ENCODE data around the gene TBX4. TPM values are rescaled to one million over a fixed set of nuclear protein-coding genes. Genes with fewer than 3 reads are reported as not detected.

Gene TBX4
- total and polyA plus RNA-seq, 2 of the 13 experiments (the other 11 are each of a cell fraction or from before 2014, with no cell fraction given): 0.11 to 1.1 TPM

DNA sequence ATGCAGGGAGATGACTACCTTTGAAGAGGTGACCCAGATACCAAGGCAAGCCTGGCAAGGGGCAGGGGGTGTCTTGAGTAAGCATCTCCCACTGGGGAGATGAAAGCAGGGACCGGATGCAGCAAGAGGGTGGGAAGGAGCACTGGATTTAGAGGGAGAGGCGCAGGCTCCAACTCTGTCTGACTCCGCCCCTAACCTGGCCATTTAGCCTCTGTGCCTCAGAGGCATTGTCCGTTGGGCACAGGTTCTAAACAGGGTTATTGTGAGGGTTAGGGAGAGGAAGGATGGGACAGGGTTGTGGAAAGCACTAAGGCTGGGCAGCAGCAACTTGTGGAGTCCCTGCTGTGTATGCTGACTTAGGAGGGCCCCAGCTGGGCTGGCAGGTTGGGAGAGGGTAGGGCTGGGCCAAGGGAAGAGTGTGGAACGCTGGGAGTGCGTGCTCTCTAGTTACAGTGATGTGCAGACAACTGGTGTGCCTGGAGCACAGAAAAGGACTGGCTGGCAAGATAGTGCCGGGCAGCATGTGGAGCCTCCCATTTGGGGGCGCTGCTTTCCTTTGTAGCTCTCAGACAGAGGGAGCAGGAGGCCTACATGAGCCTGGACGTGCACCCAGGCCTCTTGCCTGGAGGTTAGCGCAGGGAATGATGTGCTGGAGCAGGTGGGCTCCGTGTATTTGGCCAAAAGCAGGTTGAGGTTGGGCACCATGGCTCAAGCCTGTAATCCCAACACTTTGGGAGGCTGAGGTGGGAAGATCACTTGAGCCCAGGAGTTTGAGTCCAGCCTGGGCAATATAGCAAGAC lies 26.3 kb upstream of the TBX4 start (continued):
- TF ChIP-seq THAP11 (CRISPR knock-in tag; IDR thresholded peaks at IDR 0.05) (peak; percentile 69), FOXC1 (CRISPR knock-in tag; IDR thresholded peaks at IDR 0.05; ENCODE audit: borderline replicate concordance) (peak; percentile 26; the same call in 1 of the 2 replicates), ZNF780A (CRISPR knock-in tag; IDR thresholded peaks at IDR 0.05) (no peak), JDP2 (CRISPR knock-in tag; IDR thresholded peaks at IDR 0.05; ENCODE audit: borderline replicate concordance) (no peak), MBNL3 (CRISPR knock-in tag; conservative IDR thresholded peaks at IDR 0.05) (no peak), HNF4G (IDR thresholded peaks at IDR 0.05; ENCODE audit: borderline replicate concordance, low read depth, low read length) (no peak), HNF4G (CRISPR knock-in tag; IDR thresholded peaks at IDR 0.05; ENCODE audit: borderline replicate concordance, low read depth) (peak; percentile 43; the same call in 1 of the 2 replicates), SIX1 (CRISPR knock-in tag; IDR thresholded peaks at IDR 0.05; ENCODE audit: borderline replicate concordance) (no peak; the same call in 1 of the 2 replicates), NCOA5 (CRISPR knock-in tag; IDR thresholded peaks at IDR 0.05) (no peak), ZNF253 (CRISPR knock-in tag; IDR thresholded peaks at IDR 0.05; ENCODE audit: borderline replicate concordance) (no peak), ZNF225 (CRISPR knock-in tag; IDR thresholded peaks at IDR 0.05) (peak; percentile 65; the same call in 1 of the 2 replicates), ZNF160 (CRISPR knock-in tag; IDR thresholded peaks at IDR 0.05) (no peak), KDM3A (CRISPR knock-in tag; IDR thresholded peaks at IDR 0.05; ENCODE audit: low read depth) (0 out of 2 replicates have a peak, but pooled peaks have one; percentile 48), ARNTL (CRISPR knock-in tag; IDR thresholded peaks at IDR 0.05) (0 out of 2 replicates have a peak, but pooled peaks have one; percentile 32)
- TF ChIP-seq, protein P1, sequence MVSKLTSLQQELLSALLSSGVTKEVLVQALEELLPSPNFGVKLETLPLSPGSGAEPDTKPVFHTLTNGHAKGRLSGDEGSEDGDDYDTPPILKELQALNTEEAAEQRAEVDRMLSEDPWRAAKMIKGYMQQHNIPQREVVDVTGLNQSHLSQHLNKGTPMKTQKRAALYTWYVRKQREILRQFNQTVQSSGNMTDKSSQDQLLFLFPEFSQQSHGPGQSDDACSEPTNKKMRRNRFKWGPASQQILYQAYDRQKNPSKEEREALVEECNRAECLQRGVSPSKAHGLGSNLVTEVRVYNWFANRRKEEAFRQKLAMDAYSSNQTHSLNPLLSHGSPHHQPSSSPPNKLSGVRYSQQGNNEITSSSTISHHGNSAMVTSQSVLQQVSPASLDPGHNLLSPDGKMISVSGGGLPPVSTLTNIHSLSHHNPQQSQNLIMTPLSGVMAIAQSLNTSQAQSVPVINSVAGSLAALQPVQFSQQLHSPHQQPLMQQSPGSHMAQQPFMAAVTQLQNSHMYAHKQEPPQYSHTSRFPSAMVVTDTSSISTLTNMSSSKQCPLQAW (CRISPR knock-in tag; IDR thresholded peaks at IDR 0.05): no peak
- TF ChIP-seq, protein P2, sequence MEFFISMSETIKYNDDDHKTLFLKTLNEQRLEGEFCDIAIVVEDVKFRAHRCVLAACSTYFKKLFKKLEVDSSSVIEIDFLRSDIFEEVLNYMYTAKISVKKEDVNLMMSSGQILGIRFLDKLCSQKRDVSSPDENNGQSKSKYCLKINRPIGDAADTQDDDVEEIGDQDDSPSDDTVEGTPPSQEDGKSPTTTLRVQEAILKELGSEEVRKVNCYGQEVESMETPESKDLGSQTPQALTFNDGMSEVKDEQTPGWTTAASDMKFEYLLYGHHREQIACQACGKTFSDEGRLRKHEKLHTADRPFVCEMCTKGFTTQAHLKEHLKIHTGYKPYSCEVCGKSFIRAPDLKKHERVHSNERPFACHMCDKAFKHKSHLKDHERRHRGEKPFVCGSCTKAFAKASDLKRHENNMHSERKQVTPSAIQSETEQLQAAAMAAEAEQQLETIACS (CRISPR knock-in tag; IDR thresholded peaks at IDR 0.05): no peak
- TF ChIP-seq, protein P3, sequence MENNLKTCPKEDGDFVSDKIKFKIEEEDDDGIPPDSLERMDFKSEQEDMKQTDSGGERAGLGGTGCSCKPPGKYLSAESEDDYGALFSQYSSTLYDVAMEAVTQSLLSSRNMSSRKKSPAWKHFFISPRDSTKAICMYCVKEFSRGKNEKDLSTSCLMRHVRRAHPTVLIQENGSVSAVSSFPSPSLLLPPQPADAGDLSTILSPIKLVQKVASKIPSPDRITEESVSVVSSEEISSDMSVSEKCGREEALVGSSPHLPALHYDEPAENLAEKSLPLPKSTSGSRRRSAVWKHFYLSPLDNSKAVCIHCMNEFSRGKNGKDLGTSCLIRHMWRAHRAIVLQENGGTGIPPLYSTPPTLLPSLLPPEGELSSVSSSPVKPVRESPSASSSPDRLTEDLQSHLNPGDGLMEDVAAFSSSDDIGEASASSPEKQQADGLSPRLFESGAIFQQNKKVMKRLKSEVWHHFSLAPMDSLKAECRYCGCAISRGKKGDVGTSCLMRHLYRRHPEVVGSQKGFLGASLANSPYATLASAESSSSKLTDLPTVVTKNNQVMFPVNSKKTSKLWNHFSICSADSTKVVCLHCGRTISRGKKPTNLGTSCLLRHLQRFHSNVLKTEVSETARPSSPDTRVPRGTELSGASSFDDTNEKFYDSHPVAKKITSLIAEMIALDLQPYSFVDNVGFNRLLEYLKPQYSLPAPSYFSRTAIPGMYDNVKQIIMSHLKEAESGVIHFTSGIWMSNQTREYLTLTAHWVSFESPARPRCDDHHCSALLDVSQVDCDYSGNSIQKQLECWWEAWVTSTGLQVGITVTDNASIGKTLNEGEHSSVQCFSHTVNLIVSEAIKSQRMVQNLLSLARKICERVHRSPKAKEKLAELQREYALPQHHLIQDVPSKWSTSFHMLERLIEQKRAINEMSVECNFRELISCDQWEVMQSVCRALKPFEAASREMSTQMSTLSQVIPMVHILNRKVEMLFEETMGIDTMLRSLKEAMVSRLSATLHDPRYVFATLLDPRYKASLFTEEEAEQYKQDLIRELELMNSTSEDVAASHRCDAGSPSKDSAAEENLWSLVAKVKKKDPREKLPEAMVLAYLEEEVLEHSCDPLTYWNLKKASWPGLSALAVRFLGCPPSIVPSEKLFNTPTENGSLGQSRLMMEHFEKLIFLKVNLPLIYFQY (CRISPR knock-in tag; IDR thresholded peaks at IDR 0.05; ENCODE audit: borderline replicate concordance): no peak
- TF ChIP-seq, protein P4, sequence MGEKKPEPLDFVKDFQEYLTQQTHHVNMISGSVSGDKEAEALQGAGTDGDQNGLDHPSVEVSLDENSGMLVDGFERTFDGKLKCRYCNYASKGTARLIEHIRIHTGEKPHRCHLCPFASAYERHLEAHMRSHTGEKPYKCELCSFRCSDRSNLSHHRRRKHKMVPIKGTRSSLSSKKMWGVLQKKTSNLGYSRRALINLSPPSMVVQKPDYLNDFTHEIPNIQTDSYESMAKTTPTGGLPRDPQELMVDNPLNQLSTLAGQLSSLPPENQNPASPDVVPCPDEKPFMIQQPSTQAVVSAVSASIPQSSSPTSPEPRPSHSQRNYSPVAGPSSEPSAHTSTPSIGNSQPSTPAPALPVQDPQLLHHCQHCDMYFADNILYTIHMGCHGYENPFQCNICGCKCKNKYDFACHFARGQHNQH (CRISPR knock-in tag; IDR thresholded peaks at IDR 0.05): no peak; the same call in 1 of the 2 replicates
- TF ChIP-seq, protein P5, sequence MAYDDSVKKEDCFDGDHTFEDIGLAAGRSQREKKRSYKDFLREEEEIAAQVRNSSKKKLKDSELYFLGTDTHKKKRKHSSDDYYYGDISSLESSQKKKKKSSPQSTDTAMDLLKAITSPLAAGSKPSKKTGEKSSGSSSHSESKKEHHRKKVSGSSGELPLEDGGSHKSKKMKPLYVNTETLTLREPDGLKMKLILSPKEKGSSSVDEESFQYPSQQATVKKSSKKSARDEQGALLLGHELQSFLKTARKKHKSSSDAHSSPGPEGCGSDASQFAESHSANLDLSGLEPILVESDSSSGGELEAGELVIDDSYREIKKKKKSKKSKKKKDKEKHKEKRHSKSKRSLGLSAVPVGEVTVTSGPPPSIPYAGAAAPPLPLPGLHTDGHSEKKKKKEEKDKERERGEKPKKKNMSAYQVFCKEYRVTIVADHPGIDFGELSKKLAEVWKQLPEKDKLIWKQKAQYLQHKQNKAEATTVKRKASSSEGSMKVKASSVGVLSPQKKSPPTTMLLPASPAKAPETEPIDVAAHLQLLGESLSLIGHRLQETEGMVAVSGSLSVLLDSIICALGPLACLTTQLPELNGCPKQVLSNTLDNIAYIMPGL (CRISPR knock-in tag; IDR thresholded peaks at IDR 0.05; ENCODE audit: borderline replicate concordance in 1 of 2, low read depth in 1 of 2): peak; percentile 64 to 90

All from HepG2 (cell line).